HG03520 (cell line): ENCODE measurements around the gene MAPK12.
A peak's percentile ranks its signal among the peaks of the same experiment; 100 is the strongest.

Experiments used
- ATAC-seq: cut with Tn5 transposase; IDR thresholded peaks from one replicate; pipeline ENCODE4 v1.9.1; 2021; ENCODE audit warnings: mild to moderate bottlenecking, moderate library complexity; ENCODE audit not compliant: unreplicated experiment

Gene MAPK12

DNA sequence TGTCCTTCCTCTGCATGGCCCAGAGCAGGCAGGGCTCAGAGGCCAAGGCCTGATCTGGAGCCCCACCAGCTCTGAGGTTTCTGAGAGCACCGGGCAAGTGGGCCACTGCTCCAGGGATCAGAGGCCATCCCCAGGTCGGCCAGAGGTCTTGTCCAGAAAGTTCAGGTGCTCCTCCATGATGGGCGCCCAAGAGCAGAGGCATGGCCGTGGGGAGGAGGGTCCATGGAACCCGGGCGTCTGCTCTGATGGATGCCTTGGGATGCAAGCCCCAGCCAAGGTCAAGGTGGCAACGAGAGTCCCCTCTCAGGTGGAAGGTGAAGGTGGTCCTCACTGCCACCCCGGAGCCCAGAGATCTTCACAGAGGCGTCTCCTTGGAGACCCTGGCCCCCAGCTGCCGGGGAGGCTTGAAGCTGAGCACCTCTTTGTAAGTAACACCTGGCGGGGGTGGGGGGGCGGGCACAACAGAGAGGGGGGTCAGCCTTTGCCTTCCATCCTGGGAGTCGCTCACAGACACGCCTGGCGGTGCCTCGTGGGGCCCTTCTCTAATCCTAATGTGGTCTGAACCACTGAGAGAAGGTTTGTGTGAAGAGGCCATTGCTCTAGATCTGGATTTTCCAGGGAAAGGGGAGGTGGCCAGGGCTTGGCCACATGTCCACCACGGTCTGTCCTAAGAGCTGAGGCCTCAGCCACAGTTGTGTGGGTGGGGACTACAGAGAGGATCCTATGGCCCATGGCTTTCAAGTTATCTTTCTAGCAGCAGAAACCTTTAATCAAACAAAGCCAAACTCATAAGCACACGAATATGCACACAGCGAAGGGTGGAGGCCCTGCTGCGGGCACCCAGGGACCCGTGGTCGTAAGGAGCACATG lies 8.2 kb downstream of the MAPK12 start:
- ATAC-seq: no peak

- ATAC-seq: no peak
Observed at GRCh38 chr22:50252082-50253045, 9.1 kb downstream of the MAPK12 start.

- ATAC-seq: no peak
Observed at GRCh38 chr22:50251477-50252081, 9.9 kb downstream of the MAPK12 start.

GRCh38 chr22:50250555-50251476 lies 10.7 kb downstream of the MAPK12 start, which contains the start of gene HDAC10:
TSS of gene HDAC10 (minus strand) at chr22:50251265. CDS start at chr22:50251032, 233 bp downstream.
- ATAC-seq: peak; percentile 37

DNA sequence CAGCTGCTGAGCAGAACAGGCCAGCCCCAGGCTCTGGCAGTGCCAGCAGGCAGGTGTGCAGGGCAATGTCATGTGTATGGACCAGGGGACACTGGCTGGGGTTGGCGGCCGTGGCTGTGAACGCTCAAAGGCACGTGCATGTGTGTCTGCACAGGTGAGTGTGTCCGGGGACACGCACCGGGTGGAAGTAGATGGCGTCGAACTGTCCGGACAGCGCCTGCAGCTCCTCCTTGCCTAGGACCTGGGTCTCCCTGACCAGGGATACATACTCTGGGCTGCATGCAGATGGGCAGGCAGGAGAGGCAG lies 11.3 kb downstream of the MAPK12 start:
- ATAC-seq: no peak

GRCh38 chr22:50249341-50250248 lies 11.9 kb downstream of the MAPK12 start:
- no peak for ATAC-seq

DNA sequence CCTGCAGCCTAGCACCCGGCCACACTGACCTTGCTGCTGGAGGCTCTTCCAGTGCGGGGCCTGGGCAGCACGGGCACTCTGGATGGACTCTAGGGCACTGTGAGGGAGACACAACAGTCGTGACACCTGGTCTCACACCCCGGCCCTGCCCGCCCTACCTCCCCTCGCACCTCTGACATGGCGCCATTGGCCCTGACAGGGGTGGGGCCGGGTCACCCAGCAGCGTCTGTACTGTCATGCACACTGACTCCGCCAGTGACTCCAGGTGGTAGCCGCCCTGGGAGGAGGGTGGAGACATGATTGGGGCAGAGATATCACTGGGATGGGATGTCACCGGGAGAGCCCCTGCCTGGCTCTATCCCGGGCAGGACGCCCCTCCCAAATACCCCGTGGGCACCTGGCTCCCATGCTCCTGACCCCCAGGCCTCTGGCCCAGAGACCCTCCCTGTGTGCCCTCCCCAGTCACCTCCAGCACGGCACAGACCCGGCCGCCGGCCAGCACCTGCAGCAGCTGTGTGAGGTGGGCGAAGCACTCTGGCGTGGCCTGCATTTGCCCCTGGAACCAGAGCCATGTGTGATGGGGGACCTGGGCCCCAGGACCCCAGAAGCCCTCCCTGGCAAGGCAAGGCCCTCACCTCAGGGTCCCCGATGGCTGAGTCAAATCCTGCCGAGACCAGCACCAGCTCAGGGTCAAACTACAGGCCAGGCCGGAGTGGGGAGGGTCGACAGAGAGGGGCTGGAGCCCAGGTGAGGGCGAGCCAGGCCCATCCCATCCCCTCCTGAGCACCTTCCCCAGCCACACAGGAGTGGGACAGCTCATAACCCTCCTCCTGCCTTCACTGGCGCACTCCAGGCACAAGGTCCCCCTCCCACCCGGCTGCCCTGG lies 13.0 kb downstream of the MAPK12 start:
- ATAC-seq: no peak

DNA sequence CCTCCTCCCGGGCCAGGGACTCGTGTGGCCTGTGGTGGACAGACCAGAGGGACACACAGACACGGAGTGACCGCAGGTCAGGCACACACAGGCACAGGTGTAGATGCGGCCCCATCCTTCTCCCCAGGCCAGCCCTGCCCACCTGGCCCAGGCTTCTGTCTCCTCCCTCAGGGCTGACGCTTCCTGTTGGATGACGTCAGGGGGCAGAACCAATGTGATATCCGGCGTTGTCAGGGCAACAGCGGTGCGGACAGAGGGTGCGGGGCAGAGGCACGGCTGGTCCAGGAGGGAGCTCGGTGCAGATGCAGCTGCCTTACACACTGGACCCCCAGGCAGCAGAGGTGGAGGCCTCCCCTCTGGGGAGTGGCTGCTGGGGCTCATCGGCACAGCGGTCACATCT lies 13.7 kb downstream of the MAPK12 start:
- no peak for ATAC-seq

GRCh38 chr22:50246242-50247175 lies 15.0 kb downstream of the MAPK12 start:
- no peak for ATAC-seq

- no peak for ATAC-seq
Observed at GRCh38 chr22:50245214-50246072, 16.0 kb downstream of the MAPK12 start.

DNA sequence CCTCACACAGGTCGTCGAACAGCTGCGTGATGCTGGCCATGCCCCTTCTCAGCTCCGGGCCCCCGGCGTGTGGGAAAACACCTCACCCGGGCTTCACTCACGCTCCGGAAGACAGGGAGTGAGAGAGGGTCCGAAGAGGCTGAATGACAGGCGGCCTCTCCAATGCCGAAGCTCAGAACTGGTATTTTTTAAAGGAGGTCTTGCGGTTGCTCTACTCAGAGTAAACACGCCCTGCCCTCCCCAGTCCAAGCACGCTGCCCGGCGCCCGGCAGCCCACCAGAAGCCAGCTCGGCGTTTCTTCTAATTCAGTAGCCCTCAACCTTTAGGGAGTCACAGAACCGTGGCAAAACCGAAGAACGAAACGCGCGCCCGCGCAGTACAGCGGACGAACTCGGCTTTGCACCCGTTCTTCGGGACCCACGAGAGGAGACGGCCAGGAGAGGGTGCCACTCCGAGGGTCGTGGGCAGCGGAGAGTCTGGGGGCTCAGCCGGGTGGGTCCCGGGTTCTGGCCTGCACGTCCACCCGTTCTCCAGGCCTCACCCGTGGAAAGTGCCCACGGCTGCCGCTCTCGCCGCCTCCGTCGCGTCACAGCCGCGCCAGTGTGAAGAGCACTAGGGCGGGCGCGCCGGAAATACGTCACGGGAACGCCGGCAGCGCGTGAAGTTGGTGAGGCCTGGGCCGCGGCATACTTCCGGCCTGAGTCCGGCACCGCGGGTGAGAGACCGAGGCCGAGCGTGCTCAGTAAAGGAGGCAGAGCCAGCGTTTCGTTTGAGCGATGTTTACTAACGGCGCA lies 16.9 kb downstream of the MAPK12 start, which contains the start of gene TUBGCP6:
Gene TUBGCP6 (minus strand): TSS at position 604 of the 794 bp plus-strand sequence. CDS start 564 bp downstream, at position 40.
- peak; percentile 50 for ATAC-seq

- ATAC-seq: no peak
Observed at GRCh38 chr22:50243685-50244419, 17.6 kb downstream of the MAPK12 start.

- ATAC-seq: no peak
Observed at GRCh38 chr22:50242406-50242949, 19.0 kb downstream of the MAPK12 start.

GRCh38 chr22:50238755-50239154 lies 22.7 kb downstream of the MAPK12 start:
- no peak for ATAC-seq
